ENCODE measurements around the gene PGBD1. TPM values are rescaled to one million over a fixed set of nuclear protein-coding genes. Genes with fewer than 3 reads are reported as not detected.
A peak's percentile ranks its signal among the peaks of the same experiment; 100 is the strongest.
"Not testable (repeated sequence)": the region's sequence is repeated elsewhere in the genome, so short reads cannot be mapped to it uniquely, and the experiment has no call there.

The PGBD1 gene
- total RNA-seq, 1 donor from 2014 or later: 3.0 TPM

DNA sequence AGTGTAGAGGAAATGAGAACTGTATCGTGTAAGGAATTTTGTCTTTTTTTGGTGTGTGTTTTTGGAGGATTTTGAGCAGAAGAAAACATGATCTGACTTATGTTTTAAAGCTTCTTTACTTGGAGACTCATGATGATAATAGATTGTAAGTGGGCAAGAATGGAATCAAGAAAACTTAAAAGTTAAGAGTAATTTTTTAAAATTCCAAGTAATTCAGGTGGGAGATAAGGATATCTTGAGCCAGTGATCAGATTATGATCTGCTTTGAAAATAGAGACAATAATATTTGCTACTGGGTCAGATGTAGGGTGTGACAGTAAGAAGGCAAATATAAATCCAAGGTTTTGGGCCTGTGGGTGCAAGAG, 13.7 kb upstream of the PGBD1 start:
- DNase-seq: no peak

- no peak for DNase-seq
These were observed 11.9 kb upstream of the PGBD1 start for GRCh38 chr6:28269492-28269891.

GRCh38 chr6:28274888-28275287, 6.5 kb upstream of the PGBD1 start:
- no peak for DNase-seq

DNA sequence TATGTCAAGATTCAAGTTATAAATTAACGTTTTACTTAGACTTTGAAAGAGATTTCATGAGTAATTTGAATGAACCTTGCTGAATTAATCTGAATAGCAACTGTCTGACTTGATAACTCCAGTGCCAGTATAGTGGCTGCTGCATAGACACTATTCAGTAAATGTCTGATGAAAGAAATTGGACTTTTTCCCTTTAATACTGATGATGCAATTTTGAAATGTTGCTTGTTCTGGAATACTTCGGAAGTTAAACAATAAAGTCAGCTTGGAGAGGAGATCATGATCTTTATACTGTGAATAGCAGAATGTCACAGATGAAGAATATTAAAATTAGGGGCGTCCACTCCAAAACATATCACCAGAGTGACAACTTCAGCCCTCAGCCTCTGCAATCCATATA, 3.6 kb upstream of the PGBD1 start:
- DNase-seq: no peak

DNA sequence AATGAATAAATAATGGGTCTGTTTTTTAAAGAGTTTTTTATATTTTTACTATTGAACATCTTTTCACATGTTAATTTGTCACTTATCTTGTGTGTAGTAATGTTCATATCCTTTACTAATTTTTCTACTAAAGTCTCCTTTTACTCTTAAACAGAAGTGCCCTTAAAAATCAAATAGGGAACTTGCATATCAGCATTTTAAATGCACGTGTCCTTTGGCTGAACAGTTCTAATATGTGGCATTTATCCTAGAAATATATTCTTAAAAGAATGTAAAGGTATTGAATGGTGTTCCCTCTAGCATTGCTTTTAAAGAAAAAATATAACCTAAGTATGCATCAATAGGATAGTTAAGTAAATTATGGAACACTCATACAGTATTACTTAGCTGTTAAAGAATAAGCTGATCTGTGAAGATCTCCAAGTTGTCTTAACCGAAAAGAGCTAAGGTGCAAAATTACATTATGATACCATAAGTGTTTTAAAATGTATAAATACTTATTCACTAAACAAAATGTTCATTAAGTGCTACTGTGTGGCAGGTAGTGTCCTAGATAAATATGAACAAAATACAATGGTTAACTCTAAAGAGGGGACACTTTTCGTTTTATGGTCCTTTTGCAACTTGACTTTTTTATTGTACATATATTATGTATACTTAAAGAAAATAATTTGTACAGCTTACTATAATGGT, 631 bp upstream of the PGBD1 start:
- DNase-seq: no peak

DNA sequence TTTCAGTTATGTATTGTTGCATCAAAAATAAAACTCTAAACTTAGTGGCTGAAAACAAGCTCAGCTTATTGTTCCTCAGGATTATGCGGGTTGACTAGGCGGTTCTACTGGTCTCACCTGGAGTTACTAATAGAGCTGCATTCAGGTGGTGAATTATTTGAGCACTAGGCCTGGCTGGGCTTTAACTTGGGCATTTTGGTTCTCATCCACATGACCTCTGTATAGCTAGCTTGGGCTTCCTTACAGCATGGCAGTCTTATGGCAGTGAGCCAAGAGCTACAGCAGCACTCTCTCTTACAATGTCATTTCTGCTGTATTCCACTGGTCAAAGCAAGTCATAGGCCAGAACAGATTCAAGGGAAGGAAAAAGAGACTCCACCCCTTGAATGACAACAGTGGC, 1.6 kb downstream of the PGBD1 start:
- no peak for DNase-seq

DNA sequence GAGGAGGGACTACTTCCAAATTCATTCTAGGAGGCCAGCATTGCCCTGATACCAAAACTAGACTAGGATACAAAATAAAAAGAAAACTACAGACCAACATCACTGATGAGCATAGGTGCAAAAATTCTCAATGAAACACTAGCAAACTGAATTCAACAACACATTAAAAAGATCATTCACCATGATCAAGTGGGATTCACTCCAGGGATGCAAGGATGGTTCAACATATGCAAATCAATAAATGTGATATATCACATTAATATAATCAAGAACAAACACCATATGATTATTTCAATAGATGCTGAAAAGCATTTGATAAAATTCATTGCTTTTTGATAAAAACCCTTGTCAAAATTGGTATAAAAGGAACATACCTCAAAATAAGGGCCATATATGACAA, 10.2 kb downstream of the PGBD1 start:
- no peak for DNase-seq

GRCh38 chr6:28295326-28295725, 14.0 kb downstream of the PGBD1 start:
- DNase-seq: no peak

GRCh38 chr6:28296520-28297060, 15.2 kb downstream of the PGBD1 start:
- no peak for DNase-seq

GRCh38 chr6:28303570-28303969, 22.2 kb downstream of the PGBD1 start:
- DNase-seq: no peak

- DNase-seq: not testable (repeated sequence)
These were observed 25.0 kb downstream of the PGBD1 start for GRCh38 chr6:28306363-28306762.

- DNase-seq: no peak
These were observed 29.9 kb downstream of the PGBD1 start for GRCh38 chr6:28311139-28311823.

- DNase-seq: no peak
These were observed 31.6 kb downstream of the PGBD1 start for GRCh38 chr6:28312939-28313338.

DNA sequence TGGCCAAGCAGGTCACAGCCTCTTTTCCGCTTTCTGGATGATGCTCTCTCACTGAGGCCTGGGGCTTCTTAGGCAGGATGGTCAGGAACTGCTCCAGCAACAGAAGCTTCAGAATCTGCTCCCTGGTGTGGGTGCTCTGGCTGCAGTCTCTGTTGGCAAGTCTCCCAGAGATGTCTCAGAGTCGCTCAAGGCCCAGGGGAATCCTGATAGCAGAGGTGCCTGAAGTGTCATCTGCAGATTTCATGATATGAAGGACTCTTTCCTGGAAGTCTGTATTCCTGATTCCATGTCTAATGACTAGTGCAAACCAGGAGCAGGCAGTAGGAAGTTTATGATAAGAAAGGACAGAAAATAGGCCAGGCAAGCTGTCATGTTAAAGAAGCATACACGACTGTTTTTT, 34.3 kb downstream of the PGBD1 start:
- DNase-seq: no peak

DNA sequence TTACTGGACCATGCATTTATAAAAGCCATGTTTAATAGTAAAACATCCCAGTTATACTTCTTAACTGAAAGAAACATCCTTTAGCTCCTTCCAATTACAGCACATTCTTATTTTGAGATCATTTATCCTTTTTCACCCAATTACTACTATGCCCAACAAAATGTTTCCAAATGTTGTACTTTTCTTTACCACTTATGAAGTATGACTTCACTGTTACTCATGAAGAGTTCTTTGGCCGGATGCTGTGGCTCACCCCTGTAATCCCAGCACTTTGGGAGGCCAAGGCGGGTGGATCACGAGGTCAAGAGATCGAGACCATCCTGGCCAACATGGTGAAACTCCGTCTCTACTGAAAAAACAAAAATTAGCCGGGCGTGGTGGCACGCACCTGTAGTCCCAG, 36.5 kb downstream of the PGBD1 start:
- not testable (repeated sequence) for DNase-seq

- DNase-seq: no peak
These were observed 41.3 kb downstream of the PGBD1 start for GRCh38 chr6:28322661-28323060.

- no peak for DNase-seq
These were observed 42.5 kb downstream of the PGBD1 start for GRCh38 chr6:28323813-28324424.

- no peak for DNase-seq
These were observed 45.1 kb downstream of the PGBD1 start for GRCh38 chr6:28326371-28326948.

DNA sequence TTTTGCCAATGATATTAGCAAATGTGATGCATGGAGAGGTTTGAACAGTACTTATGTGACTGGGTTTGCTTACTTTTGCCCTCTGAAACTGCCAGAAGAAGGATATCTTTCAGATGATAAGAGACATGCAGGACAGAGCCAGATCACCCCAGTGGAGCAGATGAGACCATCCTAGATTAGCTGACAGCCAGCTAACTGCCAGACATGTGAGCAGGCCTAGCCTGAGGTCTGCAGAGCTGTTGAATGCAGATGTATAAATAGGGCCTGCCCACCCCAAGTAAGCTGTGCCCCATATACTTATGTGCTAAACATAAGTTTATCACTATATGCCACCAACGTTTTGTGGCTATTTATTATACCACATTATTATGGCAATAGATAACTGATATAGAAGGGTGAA, 48.7 kb downstream of the PGBD1 start:
- no peak for DNase-seq

DNA sequence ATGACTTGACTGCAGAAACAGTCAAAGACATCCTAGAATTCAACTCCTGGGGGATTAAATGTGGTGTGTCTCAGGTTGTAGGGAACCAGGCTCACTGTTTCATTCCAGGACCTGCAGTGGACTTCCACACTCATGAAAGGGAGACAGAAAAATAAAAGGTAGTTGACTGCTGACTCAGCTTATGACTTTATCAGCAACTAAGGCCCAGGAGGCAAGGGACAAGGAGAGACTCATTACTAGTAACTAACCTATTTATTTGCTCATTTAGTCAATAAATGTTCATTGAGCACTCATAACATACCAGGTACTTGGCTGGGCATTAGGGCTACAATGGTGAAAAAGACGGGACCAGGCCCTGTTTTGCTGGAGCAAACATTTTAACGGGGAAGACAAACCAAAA, 51.7 kb downstream of the PGBD1 start:
- no peak for DNase-seq

DNA sequence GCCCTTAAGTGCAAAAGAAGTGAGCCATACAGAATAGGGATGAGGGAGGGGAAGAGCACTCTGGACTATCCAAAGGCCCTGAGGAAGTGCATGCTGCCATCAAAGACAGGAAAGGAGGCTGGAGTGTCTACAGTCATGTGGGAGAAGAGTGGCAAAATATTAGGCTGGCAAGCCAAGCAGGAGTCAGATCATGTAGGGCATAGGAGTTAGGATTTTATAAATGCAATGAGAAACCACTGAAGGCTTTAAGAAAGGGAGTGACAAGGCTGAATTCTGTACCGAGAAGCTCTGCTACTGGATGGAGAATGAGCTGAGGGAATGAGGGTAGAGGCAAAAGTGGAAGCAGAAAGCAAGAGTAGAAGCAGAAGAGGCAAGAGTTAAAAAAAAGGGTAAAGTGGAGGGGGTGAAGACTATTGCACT, 52.2 kb downstream of the PGBD1 start:
- no peak for DNase-seq

DNA sequence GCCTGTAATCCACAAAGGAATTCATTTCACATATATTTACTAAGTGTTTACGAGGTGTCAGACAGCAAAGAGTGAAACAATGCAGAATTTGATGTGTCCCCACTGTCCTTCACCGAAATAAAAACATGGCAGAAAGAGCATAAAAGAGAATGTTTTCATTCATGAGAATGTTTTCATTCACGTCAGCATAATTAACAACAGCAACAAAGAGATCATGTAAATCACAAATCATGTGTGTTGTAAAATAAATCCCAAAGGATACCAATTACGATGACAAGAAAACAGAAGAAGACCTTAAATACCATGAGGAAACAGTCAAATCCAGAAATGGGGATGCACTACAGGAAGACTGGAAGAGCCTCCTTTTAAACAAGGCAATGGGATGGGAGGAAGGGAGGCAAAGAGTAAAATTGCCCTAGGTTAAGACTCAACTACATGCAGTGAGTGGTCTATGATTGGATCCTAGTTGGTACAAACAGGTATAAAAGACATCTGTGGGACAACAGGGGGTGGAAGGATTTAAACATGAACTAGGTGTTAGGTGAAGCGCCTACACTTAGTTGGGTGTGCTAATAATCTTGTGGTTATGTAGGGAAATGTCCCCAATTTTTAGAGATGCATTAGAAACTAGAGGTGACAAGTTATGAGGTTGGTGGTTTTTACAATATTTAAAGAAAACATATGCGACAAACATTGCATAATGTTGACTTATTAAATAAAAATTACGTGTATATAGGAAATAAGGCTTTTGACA, 53.1 kb downstream of the PGBD1 start:
- peak; percentile 20 for DNase-seq

Data from skin of body (tissue), 2 donors.